ENCODE measurements around the gene DNAH6.
A peak's percentile ranks its signal among the peaks of the same experiment; 100 is the strongest.

GRCh38 chr2:84653302-84653701, 137.0 kb downstream of the DNAH6 start:
- TF ChIP-seq CTCF (conservative IDR thresholded peaks at IDR 0.05; ENCODE audit: low read depth, low read length) (peak; percentile 54), EZH2phosphoT487 (IDR thresholded peaks at IDR 0.05; ENCODE audit: borderline replicate concordance, low read length) (no peak)
